NK-92 (cell line): ENCODE data around the gene COG8.
"Not testable (repeated sequence)": the region's sequence is repeated elsewhere in the genome, so short reads cannot be mapped to it uniquely, and the experiment has no call there.

Source experiments
- DNase-seq: peaks from one replicate; lab custom pipeline; 2025; ENCODE audit not compliant: unreplicated experiment; lab: John Stamatoyannopoulos, UW

COG8 gene

DNA sequence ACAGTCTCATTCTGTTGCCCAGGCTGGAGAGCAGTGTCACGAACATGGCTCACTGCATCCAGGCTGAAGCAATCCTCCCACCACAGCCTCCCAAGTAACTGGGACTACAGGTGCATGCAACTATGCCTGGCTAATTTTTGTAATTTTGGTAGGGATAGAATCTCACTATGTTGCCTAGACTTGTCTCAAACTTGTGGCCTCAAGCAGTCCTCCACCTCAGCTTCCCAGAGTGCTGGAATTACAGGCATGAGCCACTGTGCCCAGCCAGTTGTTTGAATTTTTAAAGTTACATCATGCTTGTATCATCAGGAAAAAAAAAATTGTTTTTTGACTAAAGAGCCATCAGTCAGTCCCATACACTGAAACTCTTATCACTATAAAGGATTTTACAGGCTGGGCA is 45.3 kb downstream of the COG8 start:
- DNase-seq = no peak

DNA sequence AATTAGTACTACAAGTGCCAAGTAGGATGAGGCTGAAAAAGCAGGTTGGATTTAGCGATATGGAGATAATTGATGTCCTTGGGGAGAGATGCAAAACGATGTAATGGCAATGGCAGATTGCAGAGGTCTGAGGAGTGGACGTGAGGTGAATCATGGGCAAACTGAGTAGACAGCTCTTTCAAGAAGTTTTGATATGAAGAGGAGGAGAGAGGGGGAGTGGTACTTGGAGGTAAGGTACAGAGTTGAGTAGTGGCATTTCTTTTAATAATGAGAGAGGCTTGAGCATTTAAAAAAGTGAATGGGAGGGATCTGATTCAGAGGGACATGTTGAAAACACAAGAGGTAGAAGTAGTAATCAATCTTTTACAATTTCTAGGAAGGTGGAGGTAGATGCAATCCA is 46.0 kb downstream of the COG8 start:
- DNase-seq = no peak

DNA sequence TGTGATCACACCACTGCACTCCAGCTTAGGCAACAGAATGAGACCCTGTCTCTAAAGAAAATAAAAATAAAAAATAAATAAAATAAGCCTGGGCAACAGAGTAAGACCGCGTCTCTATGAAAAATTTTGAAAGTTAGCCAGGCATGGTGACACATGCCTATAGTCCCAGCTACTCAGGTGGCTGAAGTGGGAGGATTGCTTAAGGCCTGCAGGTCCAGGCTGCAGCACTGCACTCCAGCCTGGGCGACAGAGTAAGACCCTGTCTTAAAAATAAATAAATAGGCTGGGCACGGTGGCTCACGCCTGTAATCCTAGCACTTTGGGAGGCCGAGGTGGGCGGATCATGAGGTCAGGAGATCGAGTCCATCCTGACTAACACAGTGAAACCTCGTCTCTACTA is 47.7 kb downstream of the COG8 start:
- not testable (repeated sequence) for DNase-seq

GRCh38 chr16:69286941-69287713 is 52.2 kb downstream of the COG8 start:
- DNase-seq = no peak

DNA sequence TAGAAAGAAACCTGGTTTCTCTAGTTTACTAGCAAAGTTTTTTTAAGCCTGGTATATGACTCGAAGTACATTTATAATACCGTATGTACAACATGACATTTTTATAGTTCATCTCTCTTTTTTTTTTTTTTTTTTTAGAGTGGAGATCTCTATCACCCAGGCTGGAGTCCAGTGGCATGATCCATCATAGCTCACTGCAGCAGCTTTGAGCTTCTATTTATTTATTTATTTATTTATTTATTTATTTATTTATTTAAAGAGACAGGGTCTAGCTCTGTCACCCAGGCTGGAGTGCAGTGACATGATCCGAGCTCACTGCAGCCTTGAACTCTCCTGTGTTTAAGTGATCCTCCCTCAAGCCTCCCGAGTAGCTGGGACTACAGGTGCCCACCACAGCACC is 54.1 kb downstream of the COG8 start:
- DNase-seq = no peak

DNA sequence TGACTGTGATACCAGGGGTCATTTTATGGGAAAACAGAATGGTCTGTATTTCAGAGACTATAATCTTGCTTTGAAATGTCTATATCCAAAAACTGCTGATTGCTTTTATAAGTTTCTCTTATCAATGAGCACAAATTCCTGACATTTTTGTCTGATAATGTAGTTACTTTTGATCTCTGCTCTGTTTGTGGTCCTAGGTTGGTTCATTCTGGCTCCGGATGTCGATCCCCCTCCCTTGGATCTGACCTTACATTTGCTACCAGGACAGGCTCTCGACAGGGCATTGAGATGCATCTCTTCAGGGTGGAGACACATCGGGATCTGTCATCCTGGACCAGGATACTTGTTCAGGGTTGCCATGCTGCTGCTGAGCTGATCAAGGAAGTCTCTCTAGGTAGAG is 55.5 kb downstream of the COG8 start:
- no peak for DNase-seq

GRCh38 chr16:69277413-69277812 is 62.0 kb downstream of the COG8 start:
- no peak for DNase-seq
